CD4-positive, alpha-beta memory T cell (primary cell): ENCODE data around the gene FOXO6. TPM values are rescaled to one million over a fixed set of nuclear protein-coding genes. Genes with fewer than 3 reads are reported as not detected.

ENCODE experiments used
- CTCF ChIA-PET: fragments of 350-600 bp; sonication (Branson Sonifier 250); formaldehyde crosslinking; loops from one replicate; lab custom pipeline; 2021; ENCODE audit warnings: inconsistent platforms; ENCODE audit not compliant: partially characterized antibody; lab: Charles Lee
- POLR2A ChIA-PET: fragments of 350-600 bp; sonication (Branson Sonifier 250); formaldehyde crosslinking; loops from one replicate; lab custom pipeline; 2021; ENCODE audit not compliant: partially characterized antibody; lab: Charles Lee
- DNase-seq, 5 donors: peaks; one replicate each; pipeline versions ENCODE4 v3.0.0 to v3.0.0-alpha.2; 2020 to 2022; ENCODE audit warnings: mixed read lengths in 1 of 5
- H3K27ac ChIP-seq: one replicate; pipeline ENCODE4 v1.7.0; 2013; ENCODE audit warnings: low read depth, low read length
- H3K27me3 ChIP-seq: 2 replicates; pipeline ENCODE4 v1.7.0; 2013; ENCODE audit warnings: mild to moderate bottlenecking, low read length, moderate library complexity; ENCODE audit not compliant: insufficient read depth
- H3K36me3 ChIP-seq: 2 replicates; pipeline ENCODE4 v1.7.0; 2013; ENCODE audit warnings: mild to moderate bottlenecking, low read length, moderate library complexity; ENCODE audit not compliant: insufficient read depth
- H3K4me1 ChIP-seq: 2 replicates; pipeline ENCODE4 v1.7.0; 2013; ENCODE audit warnings: mild to moderate bottlenecking, low read length, moderate library complexity; ENCODE audit not compliant: insufficient read depth
- H3K4me3 ChIP-seq, 2 donors: one replicate each; pipeline ENCODE4 v1.7.0; 2013; ENCODE audit warnings: low read length in 2 of 2, mild to moderate bottlenecking in 1 of 2
- H3K9me3 ChIP-seq, 2 donors: one replicate each; pipeline ENCODE4 v1.7.0; 2013; ENCODE audit warnings: low read length in 2 of 2, control low read depth in 1 of 2; ENCODE audit not compliant: control insufficient read depth in 1 of 2
- H3K27ac Mint-ChIP-seq, 7 donors: one replicate each; pipeline ENCODE4 v1.8.0; 2020 to 2021; ENCODE audit warnings: mixed read lengths in 7 of 7, mild to moderate bottlenecking in 6 of 7, inconsistent platforms in 3 of 7, moderate library complexity in 3 of 7
- H3K27me3 Mint-ChIP-seq, 2 donors: one replicate each; pipeline ENCODE4 v1.8.0; 2020 to 2021; ENCODE audit warnings: mixed read lengths in 2 of 2
- H3K36me3 Mint-ChIP-seq, 2 donors: one replicate each; pipeline ENCODE4 v1.8.0; 2020 to 2021; ENCODE audit warnings: mixed read lengths in 2 of 2, inconsistent platforms in 1 of 2, mild to moderate bottlenecking in 1 of 2
- H3K4me1 Mint-ChIP-seq, 4 donors: one replicate each; pipeline ENCODE4 v1.8.0; 2020 to 2021; ENCODE audit warnings: mixed read lengths in 4 of 4, mild to moderate bottlenecking in 1 of 4
- H3K4me3 Mint-ChIP-seq, 8 donors: one replicate each; pipeline ENCODE4 v1.8.0; 2020 to 2021; ENCODE audit warnings: mixed read lengths in 8 of 8, mild to moderate bottlenecking in 7 of 8, moderate library complexity in 6 of 8, inconsistent platforms in 3 of 8
- H3K9me3 Mint-ChIP-seq, 8 donors: one replicate each; pipeline ENCODE4 v1.8.0; 2020 to 2021; ENCODE audit warnings: mixed read lengths in 8 of 8, mild to moderate bottlenecking in 5 of 8, inconsistent platforms in 3 of 8, moderate library complexity in 1 of 8
- intact Hi-C: fragments of 100-400 bp; cut with micrococcal nuclease; formaldehyde crosslinking; loops from one replicate; pipeline ENCODE4 v1.15.1; 2023
- polyA plus RNA-seq, 2 donors: library from polyadenylated mRNA; unstranded; fragments of 300-500 nt; fragmentation: Illumina TruSeq; gene quantifications; one replicate each; pipeline ENCODE4 v1.2.3, GENCODE V29; 2021
- total RNA-seq, 2 experiments: library from RNA; stranded (reverse); gene quantifications; one replicate each; pipeline ENCODE4 v1.2.3, GENCODE V29; 2021

Gene FOXO6
- total and polyA plus RNA-seq, 4 experiments from 2014 or later = not detected

DNA sequence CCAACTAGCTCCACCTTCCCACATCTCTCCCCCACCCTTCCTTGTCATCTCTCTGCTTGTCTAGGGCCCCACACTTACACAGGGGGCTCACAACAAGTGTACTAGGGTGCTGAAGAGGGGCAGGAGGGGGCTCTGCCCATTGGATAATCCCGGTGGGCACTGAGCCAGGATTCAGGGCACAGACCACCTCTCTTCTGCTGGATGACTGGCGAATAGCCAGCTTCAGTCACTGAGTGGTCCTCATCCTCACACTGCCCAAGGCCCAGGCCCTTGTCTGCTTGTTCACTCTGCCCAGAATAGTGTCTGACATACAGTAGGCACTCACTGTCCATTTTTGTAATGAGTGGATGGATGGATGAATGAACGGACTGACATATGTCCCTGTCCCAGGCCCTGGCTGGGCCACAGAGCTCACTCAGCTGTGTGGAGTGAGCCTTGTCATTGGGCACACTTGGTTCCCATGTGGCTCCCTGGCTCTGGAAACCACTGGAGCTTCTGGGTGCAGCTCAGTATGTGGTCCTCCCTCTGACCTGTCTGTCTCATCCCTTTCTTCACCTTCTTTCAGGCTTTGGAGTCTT, 36.6 kb downstream of the FOXO6 start:
- Histone ChIP-seq H3K4me3 (no peak overlapping the region), H3K27me3 (no peaks in the 10 kb centered on the region), H3K9me3 (no peaks in the 10 kb centered on the region), H3K4me1 (no peaks in the 10 kb centered on the region), H3K27ac (no peak overlapping the region), H3K36me3 (no peaks in the 10 kb centered on the region)
- H3K4me1 Mint-ChIP-seq = peaks cover 0 to 5% (median 1%) of the 10 kb centered on the region in 4 donors
- ChIA-PET POLR2A (no interaction called here), CTCF (interaction anchor here (1.1 to 1.2 kb wide), 2 partner anchors 19 to 38 kb away, joined by 3 read pairs; no protein-coding TSS in a partner anchor)
- no peaks in the 10 kb centered on the region for H3K36me3 Mint-ChIP-seq
- intact Hi-C loops = no loop called here
- peaks cover 0 to 9% (median under 1%) of the 10 kb centered on the region in 8 donors for H3K9me3 Mint-ChIP-seq
- H3K4me3 Mint-ChIP-seq = no peak overlapping the region
- H3K27me3 Mint-ChIP-seq = peaks cover 15 to 38% of the 10 kb centered on the region in 2 donors
- no peak for DNase-seq
- H3K27ac Mint-ChIP-seq = no peak overlapping the region

DNA sequence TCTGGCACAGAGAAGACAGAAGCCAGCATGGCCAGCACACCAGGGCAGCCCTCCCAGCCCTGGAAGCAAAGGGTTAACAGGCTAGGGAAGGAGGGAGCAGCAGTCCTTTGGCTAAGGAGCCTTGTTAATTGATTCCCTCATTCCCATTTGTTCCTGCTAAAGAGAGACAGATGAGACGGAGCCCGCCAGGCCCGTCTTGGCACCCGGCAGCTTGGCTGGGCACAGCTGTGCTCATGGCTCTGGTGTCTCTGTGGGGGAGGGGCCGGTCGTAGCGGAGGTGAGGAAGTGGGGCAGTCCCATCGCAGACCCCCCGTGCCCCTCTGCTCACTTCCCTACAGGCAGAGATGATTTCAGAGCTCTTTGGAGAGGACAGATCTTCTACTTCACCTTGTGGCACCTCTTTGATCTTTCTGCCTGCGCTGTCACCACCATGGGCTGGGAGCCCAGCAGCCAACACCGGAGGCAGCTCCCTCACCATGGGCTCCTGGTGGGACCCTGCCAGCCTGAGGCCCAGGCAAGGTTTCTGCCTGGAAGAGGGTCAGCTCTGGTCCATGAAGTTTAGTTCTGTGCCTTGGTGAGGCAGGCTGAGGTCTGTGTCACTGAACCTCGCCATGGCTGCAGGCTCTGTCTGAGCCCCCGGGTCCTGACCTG, 38.0 kb downstream of the FOXO6 start:
- intact Hi-C loops = no loop called here
- Histone ChIP-seq H3K4me1 (no peaks in the 10 kb centered on the region), H3K9me3 (no peaks in the 10 kb centered on the region), H3K27me3 (no peaks in the 10 kb centered on the region), H3K36me3 (no peaks in the 10 kb centered on the region), H3K27ac (no peak overlapping the region), H3K4me3 (no peak overlapping the region)
- Mint-ChIP-seq H3K4me1 (peaks cover 0 to 5% (median 1%) of the 10 kb centered on the region in 4 donors), H3K36me3 (no peaks in the 10 kb centered on the region), H3K27me3 (peaks cover 21 to 40% of the 10 kb centered on the region in 2 donors), H3K9me3 (peaks cover 0 to 9% (median under 1%) of the 10 kb centered on the region in 8 donors), H3K4me3 (no peak overlapping the region), H3K27ac (no peak overlapping the region)
- ChIA-PET POLR2A (no interaction called here), CTCF (interaction anchor here (1.4 kb wide), 1 partner anchor 15 kb away, joined by 3 read pairs; no protein-coding TSS in a partner anchor)
- DNase-seq = no peak

- Histone ChIP-seq H3K27ac (no peak overlapping the region), H3K27me3 (no peaks in the 10 kb centered on the region), H3K9me3 (no peaks in the 10 kb centered on the region), H3K36me3 (no peaks in the 10 kb centered on the region), H3K4me1 (no peaks in the 10 kb centered on the region), H3K4me3 (no peak overlapping the region)
- H3K9me3 Mint-ChIP-seq = peaks cover 0 to 9% (median under 1%) of the 10 kb centered on the region in 8 donors
- no peaks in the 10 kb centered on the region for H3K36me3 Mint-ChIP-seq
- ChIA-PET CTCF (interaction anchor here (1.4 kb wide), 1 partner anchor 15 kb away, joined by 3 read pairs; no protein-coding TSS in a partner anchor), POLR2A (no interaction called here)
- H3K27ac Mint-ChIP-seq = no peak overlapping the region
- H3K27me3 Mint-ChIP-seq = peaks cover 21 to 39% of the 10 kb centered on the region in 2 donors
- H3K4me1 Mint-ChIP-seq = peaks cover 0 to 5% (median 1%) of the 10 kb centered on the region in 4 donors
- no peak for DNase-seq
- intact Hi-C loops = no loop called here
- H3K4me3 Mint-ChIP-seq = no peak overlapping the region
These were observed 39.0 kb downstream of the FOXO6 start for GRCh38 chr1:41400225-41400624.

DNA sequence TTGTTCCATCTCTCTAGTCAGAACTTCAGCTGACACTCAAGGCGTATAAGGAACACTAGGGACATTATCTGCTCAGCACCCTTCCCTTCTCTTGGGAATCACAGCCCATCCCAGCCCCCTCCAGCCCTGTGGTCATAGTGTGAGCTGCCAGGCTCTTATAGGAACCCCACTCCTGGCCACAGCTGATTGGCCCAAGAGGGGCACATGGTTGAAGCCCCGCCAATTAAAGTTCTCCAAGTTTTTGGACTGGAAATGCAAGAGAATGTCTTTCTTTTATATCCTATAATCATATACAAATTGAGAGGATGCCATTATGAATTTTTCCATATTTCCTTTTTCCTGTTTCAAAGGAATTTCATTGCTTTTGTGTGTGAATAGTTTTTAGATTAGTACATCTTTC, 40.7 kb downstream of the FOXO6 start:
- Mint-ChIP-seq H3K4me3 (no peak overlapping the region), H3K27ac (no peak overlapping the region), H3K27me3 (peaks cover 12 to 24% of the 10 kb centered on the region in 2 donors), H3K36me3 (no peaks in the 10 kb centered on the region), H3K4me1 (no peaks in the 10 kb centered on the region), H3K9me3 (peaks cover 0 to 9% (median under 1%) of the 10 kb centered on the region in 8 donors)
- ChIA-PET CTCF (no interaction called here), POLR2A (no interaction called here)
- Histone ChIP-seq H3K36me3 (no peaks in the 10 kb centered on the region), H3K27me3 (no peaks in the 10 kb centered on the region), H3K4me3 (no peak overlapping the region), H3K9me3 (no peaks in the 10 kb centered on the region), H3K27ac (no peak overlapping the region), H3K4me1 (no peaks in the 10 kb centered on the region)
- no peak for DNase-seq
- intact Hi-C loops = no loop called here

GRCh38 chr1:41404308-41404761, 43.1 kb downstream of the FOXO6 start:
- H3K4me1 ChIP-seq = no peaks in the 10 kb centered on the region
- ChIA-PET CTCF (no interaction called here), POLR2A (no interaction called here)
- H3K27ac ChIP-seq = no peak overlapping the region
- Mint-ChIP-seq H3K9me3 (peaks cover 0 to 9% (median under 1%) of the 10 kb centered on the region in 8 donors), H3K4me1 (no peaks in the 10 kb centered on the region), H3K4me3 (no peak overlapping the region), H3K36me3 (no peaks in the 10 kb centered on the region), H3K27ac (peak overlapping the region in 1 of 7 donors; percentile 52), H3K27me3 (peaks cover 25 to 35% of the 10 kb centered on the region in 2 donors)
- H3K9me3 ChIP-seq = no peaks in the 10 kb centered on the region
- peak in 3 of 5 donors; percentile 14 to 49 (median 15) for DNase-seq
- H3K27me3 ChIP-seq = peaks cover 4% of the 10 kb centered on the region
- intact Hi-C loops = no loop called here
- no peak overlapping the region for H3K4me3 ChIP-seq
- H3K36me3 ChIP-seq = no peaks in the 10 kb centered on the region

- Mint-ChIP-seq H3K27me3 (peaks cover 28% of the 10 kb centered on the region in 2 donors), H3K36me3 (no peaks in the 10 kb centered on the region), H3K4me1 (no peaks in the 10 kb centered on the region), H3K4me3 (no peak overlapping the region), H3K27ac (no peak overlapping the region), H3K9me3 (peaks cover 0 to 9% (median 0%) of the 10 kb centered on the region in 8 donors)
- ChIA-PET POLR2A (no interaction called here), CTCF (no interaction called here)
- H3K9me3 ChIP-seq = no peaks in the 10 kb centered on the region
- H3K36me3 ChIP-seq = no peaks in the 10 kb centered on the region
- H3K27ac ChIP-seq = no peak overlapping the region
- DNase-seq = no peak
- H3K4me3 ChIP-seq = no peak overlapping the region
- intact Hi-C loops = no loop called here
- no peaks in the 10 kb centered on the region for H3K4me1 ChIP-seq
- H3K27me3 ChIP-seq = peaks cover 4% of the 10 kb centered on the region
These were observed 46.5 kb downstream of the FOXO6 start for GRCh38 chr1:41407664-41408252.

DNA sequence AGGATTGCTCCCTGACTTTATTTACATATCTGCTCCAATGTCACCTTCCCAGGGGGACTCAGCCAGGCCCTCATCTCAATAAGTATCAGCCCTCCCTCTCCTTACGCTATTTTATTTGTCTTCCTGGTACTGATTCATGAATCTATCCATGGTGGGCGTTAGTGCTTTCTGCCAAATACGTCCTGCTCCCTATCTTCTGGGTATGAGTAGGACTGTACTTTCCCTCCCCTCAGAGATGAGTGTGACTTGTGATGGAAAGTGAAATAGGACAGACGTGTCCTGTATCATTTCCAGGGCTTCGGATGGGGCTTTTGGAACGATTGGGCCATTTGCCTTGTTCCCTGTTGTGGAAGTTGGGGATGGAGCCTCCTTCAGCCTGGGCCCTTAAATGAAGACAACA, 47.5 kb downstream of the FOXO6 start:
- H3K27ac ChIP-seq = no peak overlapping the region
- H3K4me1 Mint-ChIP-seq = no peaks in the 10 kb centered on the region

More for the DNA sequence above, 47.5 kb downstream of the FOXO6 start:
- Histone ChIP-seq H3K4me1 (no peaks in the 10 kb centered on the region), H3K36me3 (no peaks in the 10 kb centered on the region), H3K4me3 (no peak overlapping the region), H3K27me3 (peaks cover 4% of the 10 kb centered on the region), H3K9me3 (no peaks in the 10 kb centered on the region)
- CTCF ChIA-PET = interaction anchor here (1.1 kb wide), 1 partner anchor 140 kb away, joined by 3 read pairs; no protein-coding TSS in a partner anchor
- POLR2A ChIA-PET = no interaction called here
- Mint-ChIP-seq H3K9me3 (peaks cover 0 to 9% (median 0%) of the 10 kb centered on the region in 8 donors), H3K4me3 (no peak overlapping the region), H3K27ac (no peak overlapping the region), H3K36me3 (no peaks in the 10 kb centered on the region), H3K27me3 (peaks cover 21 to 24% of the 10 kb centered on the region in 2 donors)
- intact Hi-C loops = no loop called here
- no peak for DNase-seq
